Thyroid gland (tissue), 4 donors: ENCODE results near the gene PLG. TPM values are rescaled to one million over a fixed set of nuclear protein-coding genes. Genes with fewer than 3 reads are reported as not detected.
"Not testable (repeated sequence)": the region's sequence is repeated elsewhere in the genome, so short reads cannot be mapped to it uniquely, and the experiment has no call there.

Experiments used
- DNase-seq, 2 donors: peaks; one replicate each; pipeline ENCODE4 v3.0.0-alpha.2; 2019
- H3K27ac ChIP-seq, 3 donors: fragments of 200-600 bp; sonication (generic); 1 replicate in 2 of 3; 2 replicates in 1 of 3; pipeline ENCODE4 v1.5.1; 2016 to 2019; ENCODE audit warnings: mild to moderate bottlenecking in 1 of 3, moderate library complexity in 1 of 3
- H3K27me3 ChIP-seq: fragments of 200-600 bp; sonication (generic); one replicate; pipeline ENCODE4 v1.5.1; 2019
- H3K36me3 ChIP-seq, 2 donors: fragments of 200-600 bp; sonication (generic); one replicate each; pipeline ENCODE4 v1.5.1; 2016 to 2019
- H3K4me1 ChIP-seq, 2 donors: fragments of 200-600 bp; sonication (generic); one replicate each; pipeline ENCODE4 v1.5.1; 2017 to 2019
- H3K4me3 ChIP-seq, 3 donors: fragments of 200-600 bp; sonication (generic); replicated peaks in 1 of 3; 1 replicate in 2 of 3; 2 replicates in 1 of 3; pipeline ENCODE4 v1.5.1; 2016; ENCODE audit warnings: mild to moderate bottlenecking in 1 of 3
- H3K9me3 ChIP-seq: fragments of 200-600 bp; sonication (generic); one replicate; pipeline ENCODE4 v1.5.1; 2017
- POLR2A ChIP-seq, 2 donors: fragments of 450-650 bp; IDR thresholded peaks; one replicate each; pipeline ENCODE4 v1.6.1; 2017; ENCODE audit warnings: antibody characterized with exemption in 2 of 2, mild to moderate bottlenecking in 2 of 2, moderate library complexity in 1 of 2
- WGBS, 2 donors: methylation state at CpG; one replicate each; pipeline ENCODE4 v1.1.5; 2017; 5-methylcytosine and 5-hydroxymethylcytosine counted together
- intact Hi-C: fragments of 100-400 bp; cut with DNase I; formaldehyde crosslinking; loops from one replicate; pipeline ENCODE4 v1.15.1; 2023
- total RNA-seq, 4 donors: library from RNA; depleted of rRNA; stranded (reverse); fragments of >200 nt; gene quantifications; one replicate each; pipeline ENCODE4 v1.2.3, GENCODE V29; 2016
- TF ChIP-seq, protein P1 (sequence below), 6 experiments: fragments of 200-600 bp in 3 of 6; fragments of 450-650 bp in 3 of 6; sonication (generic) in 3 of 6; IDR thresholded peaks; one replicate each; pipeline ENCODE4 v1.5.1; 2016 to 2019; ENCODE audit warnings: antibody characterized with exemption in 6 of 6, mild to moderate bottlenecking in 2 of 6, inconsistent platforms in 1 of 6, moderate library complexity in 1 of 6

PLG gene
- total RNA-seq, 4 donors from 2014 or later = not detected

DNA sequence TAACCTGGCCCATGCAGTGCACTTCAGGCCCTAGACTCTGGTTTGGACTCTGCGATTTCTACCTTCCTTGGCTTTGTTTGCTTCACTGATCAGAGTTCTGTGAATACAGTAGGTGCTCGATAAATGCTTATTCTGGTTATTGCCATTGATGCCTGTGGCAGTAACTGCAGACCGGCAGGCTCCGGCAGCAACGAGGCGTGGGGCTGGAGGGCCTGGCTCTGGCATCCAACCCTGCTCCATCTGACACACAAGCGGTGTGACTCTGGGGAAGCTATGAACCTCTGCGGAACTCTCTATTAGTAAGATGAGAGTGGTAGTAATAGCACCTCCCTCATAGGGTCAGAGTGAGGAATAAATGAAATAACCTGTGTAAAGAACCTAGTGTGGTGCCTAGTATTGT, 66.1 kb downstream of the PLG start:
- TF ChIP-seq, protein P1, sequence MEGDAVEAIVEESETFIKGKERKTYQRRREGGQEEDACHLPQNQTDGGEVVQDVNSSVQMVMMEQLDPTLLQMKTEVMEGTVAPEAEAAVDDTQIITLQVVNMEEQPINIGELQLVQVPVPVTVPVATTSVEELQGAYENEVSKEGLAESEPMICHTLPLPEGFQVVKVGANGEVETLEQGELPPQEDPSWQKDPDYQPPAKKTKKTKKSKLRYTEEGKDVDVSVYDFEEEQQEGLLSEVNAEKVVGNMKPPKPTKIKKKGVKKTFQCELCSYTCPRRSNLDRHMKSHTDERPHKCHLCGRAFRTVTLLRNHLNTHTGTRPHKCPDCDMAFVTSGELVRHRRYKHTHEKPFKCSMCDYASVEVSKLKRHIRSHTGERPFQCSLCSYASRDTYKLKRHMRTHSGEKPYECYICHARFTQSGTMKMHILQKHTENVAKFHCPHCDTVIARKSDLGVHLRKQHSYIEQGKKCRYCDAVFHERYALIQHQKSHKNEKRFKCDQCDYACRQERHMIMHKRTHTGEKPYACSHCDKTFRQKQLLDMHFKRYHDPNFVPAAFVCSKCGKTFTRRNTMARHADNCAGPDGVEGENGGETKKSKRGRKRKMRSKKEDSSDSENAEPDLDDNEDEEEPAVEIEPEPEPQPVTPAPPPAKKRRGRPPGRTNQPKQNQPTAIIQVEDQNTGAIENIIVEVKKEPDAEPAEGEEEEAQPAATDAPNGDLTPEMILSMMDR (IDR thresholded peaks at IDR 0.05) = no peak
- no peak for TF ChIP-seq POLR2A (IDR thresholded peaks at IDR 0.05)
- H3K36me3 ChIP-seq = no peaks in the 10 kb centered on the region
- intact Hi-C loops = no loop called here
- H3K4me3 ChIP-seq = no peak overlapping the region
- no peak overlapping the region for H3K27ac ChIP-seq
- H3K27me3 ChIP-seq = no peaks in the 10 kb centered on the region
- H3K4me1 ChIP-seq = peaks cover 0 to 9% of the 10 kb centered on the region in 2 donors
- 90 to 91% methylated on average over 8 of the region's 8 CpGs for WGBS, 2 donors
- no peak for DNase-seq
- H3K9me3 ChIP-seq = no peaks in the 10 kb centered on the region

DNA sequence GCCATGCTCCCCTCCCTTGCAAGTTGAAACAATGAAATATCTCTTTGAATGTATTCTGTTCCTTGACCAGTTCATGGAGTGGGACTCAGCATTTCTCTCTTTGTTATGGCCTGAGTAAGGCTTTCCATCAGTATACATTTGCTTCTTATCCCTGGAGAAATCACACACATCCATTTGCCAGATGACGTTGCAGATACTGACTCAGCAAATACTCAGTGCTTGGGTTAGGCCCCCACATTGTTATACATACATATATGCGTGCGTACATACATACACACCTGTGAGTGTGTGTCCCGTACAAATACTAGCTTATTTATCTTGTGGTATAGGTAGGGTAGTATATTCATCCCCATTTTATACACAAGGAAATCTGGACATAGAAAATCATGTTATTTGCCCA, 72.4 kb downstream of the PLG start:
- WGBS, 2 donors = 90 to 91% methylated on average over 4 of the region's 4 CpGs
- intact Hi-C loops = no loop called here

DNA sequence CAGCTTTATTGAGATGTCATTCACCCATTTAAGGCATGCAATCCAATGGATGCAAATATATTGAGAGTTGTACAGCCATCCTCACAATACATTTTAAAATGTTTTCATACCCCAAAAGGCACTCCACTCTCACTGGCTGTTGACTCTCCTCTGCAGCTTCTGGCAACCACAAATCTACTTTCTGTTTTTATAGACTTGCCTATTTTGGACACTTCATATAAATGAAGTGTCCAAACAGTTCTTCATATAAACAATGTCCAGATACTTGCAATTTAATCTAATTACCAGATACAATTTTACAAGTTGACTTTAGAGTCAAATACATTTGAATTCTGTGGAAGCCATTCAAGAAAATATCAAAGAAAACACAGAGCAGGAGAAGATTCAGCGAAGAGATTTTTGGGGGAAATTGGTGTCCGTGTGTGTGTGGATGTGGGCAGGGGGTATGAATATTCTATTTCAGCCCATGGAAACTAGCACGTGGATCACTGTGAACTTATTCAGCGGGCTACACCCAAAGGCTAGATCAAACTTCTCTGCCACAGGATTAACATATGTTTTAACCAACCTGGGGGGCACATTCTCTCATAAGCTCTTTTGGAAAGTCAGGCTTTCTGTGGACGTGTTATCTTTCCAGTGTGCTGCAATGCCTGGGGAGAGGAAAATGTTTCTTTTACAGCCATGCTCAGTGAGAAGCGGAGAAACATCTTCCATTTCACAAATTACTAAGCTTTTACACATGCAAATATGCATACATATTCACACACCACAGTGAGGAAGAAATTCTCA, 73.9 kb downstream of the PLG start:
- no peaks in the 10 kb centered on the region for H3K4me1 ChIP-seq
- H3K27ac ChIP-seq = no peak overlapping the region
- no peak for TF ChIP-seq POLR2A (IDR thresholded peaks at IDR 0.05)
- TF ChIP-seq, protein P1 (IDR thresholded peaks at IDR 0.05) = no peak
- no peaks in the 10 kb centered on the region for H3K27me3 ChIP-seq
- DNase-seq = no peak
- intact Hi-C loops = no loop called here
- WGBS, 2 donors = 65 to 69% methylated on average over 6 of the region's 6 CpGs
- no peaks in the 10 kb centered on the region for H3K9me3 ChIP-seq
- H3K4me3 ChIP-seq = no peak overlapping the region
- H3K36me3 ChIP-seq = no peaks in the 10 kb centered on the region

More for the DNA sequence above, 72.4 kb downstream of the PLG start:
- Histone ChIP-seq H3K27ac (no peak overlapping the region), H3K4me1 (no peaks in the 10 kb centered on the region), H3K27me3 (no peaks in the 10 kb centered on the region), H3K36me3 (no peaks in the 10 kb centered on the region), H3K4me3 (no peak overlapping the region), H3K9me3 (no peaks in the 10 kb centered on the region)
- TF ChIP-seq, protein P1 (IDR thresholded peaks at IDR 0.05) = no peak
- no peak for TF ChIP-seq POLR2A (IDR thresholded peaks at IDR 0.05)
- DNase-seq = no peak

DNA sequence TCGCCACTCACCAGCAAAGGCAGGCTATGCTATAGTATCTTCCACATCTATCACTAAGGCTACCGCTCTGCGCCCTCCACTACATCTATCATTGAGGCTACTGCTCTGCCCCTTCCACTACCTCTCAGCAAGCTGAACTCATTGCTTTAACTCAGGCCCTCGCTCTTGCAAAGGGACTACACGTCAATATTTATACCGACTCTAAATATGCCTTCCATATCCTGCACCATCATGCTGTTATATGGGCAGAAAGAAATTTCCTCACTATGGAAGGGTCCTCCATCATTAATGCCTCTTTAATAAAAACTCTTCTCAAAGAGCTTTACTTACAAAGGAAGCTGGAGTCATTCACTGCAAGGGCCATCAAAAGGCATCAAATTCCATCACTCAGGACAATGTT, 77.1 kb downstream of the PLG start:
- H3K4me3 ChIP-seq, H3K9me3 ChIP-seq, H3K27me3 ChIP-seq, intact Hi-C loops, H3K27ac ChIP-seq, DNase-seq, H3K4me1 ChIP-seq, H3K36me3 ChIP-seq: not testable (repeated sequence)
- WGBS, 2 donors = 96 to 99% methylated on average over 6 of the region's 6 CpGs

DNA sequence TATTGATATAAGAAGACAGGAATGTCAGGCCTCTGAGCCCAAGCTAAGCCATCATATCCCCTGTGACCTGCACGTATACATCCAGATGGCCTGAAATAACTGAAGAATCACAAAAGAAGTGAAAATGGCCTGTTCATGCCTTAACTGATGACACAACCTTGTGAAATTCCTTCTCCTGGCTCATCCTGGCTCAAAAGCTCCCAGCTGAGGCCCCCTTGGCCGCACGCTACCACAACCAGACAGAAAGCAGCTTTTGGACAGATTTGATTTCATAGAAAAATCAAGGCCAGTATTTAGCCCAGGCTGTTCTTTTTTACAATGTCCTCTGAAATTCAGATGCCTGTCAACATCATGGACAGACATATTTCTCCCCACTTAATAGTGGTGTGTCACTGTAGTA, 78.6 kb downstream of the PLG start:
- H3K36me3 ChIP-seq, H3K4me3 ChIP-seq, DNase-seq, H3K27me3 ChIP-seq, intact Hi-C loops, H3K4me1 ChIP-seq, H3K27ac ChIP-seq, H3K9me3 ChIP-seq: not testable (repeated sequence)
- 82 to 85% methylated on average over 3 of the region's 3 CpGs for WGBS, 2 donors

DNA sequence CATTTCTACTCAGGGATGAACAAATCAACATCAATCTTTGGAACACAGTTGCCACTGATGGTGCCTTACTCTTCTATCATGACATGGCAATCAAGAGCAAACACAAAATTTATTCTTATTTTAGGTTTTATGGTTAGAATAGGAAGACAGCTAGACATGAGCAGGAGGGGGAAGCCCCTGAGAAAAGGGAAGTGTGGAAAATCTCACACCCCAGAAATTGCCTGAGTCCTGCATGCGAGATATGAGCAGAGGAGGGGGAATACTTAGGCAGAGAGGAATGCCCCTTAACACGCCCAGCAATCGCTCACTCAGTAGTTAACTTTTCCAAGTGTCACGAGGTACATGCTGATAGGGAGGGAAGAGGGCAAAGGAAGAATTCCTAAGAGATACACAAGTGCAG, 79.3 kb downstream of the PLG start:
- Histone ChIP-seq H3K27me3 (no peaks in the 10 kb centered on the region), H3K4me1 (no peaks in the 10 kb centered on the region), H3K36me3 (no peaks in the 10 kb centered on the region), H3K4me3 (no peak overlapping the region), H3K9me3 (no peaks in the 10 kb centered on the region), H3K27ac (no peak overlapping the region)
- intact Hi-C loops = no loop called here
- TF ChIP-seq, protein P1 (IDR thresholded peaks at IDR 0.05) = no peak
- no peak for DNase-seq
- WGBS, 2 donors = 73 to 80% methylated on average over 4 of the region's 4 CpGs
